OCI-LY3 (cell line): ENCODE results near the gene RILPL2.

Source experiments
- EZH2phosphoT487 ChIP-seq: fragments of 200-600 bp; shearing (Covaris generic); IDR thresholded peaks from 2 replicates; pipeline ENCODE4 v1.6.1; 2018; ENCODE audit warnings: antibody characterized with exemption, mixed run types, low read depth
- TF ChIP-seq, protein P1 (sequence below): fragments of 200-600, 300-600 bp; sonication (generic); IDR thresholded peaks from 2 replicates; pipeline ENCODE4 v1.5.1; 2014; ENCODE audit warnings: antibody characterized with exemption, low read length, low read depth

DNA sequence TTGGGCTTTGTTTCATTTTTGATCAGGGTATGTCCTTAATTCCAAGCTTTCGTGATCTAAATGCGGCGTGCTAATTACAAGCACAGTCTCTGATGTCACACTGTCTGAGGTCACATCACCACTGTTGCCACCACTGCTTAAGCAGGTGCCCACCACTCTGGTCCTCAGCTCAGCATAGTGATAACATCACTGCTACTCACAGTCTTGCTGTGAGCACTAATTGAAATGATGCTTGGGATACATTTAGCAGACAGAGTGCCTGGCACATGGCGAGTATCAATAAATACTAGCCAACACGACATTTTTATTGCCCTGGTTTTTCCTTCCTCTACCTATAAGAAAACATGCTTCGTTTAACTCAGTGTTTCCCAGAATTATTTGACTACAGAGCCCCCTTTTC lies 7.9 kb downstream of the RILPL2 start:
- no peak for TF ChIP-seq EZH2phosphoT487
- TF ChIP-seq, protein P1, sequence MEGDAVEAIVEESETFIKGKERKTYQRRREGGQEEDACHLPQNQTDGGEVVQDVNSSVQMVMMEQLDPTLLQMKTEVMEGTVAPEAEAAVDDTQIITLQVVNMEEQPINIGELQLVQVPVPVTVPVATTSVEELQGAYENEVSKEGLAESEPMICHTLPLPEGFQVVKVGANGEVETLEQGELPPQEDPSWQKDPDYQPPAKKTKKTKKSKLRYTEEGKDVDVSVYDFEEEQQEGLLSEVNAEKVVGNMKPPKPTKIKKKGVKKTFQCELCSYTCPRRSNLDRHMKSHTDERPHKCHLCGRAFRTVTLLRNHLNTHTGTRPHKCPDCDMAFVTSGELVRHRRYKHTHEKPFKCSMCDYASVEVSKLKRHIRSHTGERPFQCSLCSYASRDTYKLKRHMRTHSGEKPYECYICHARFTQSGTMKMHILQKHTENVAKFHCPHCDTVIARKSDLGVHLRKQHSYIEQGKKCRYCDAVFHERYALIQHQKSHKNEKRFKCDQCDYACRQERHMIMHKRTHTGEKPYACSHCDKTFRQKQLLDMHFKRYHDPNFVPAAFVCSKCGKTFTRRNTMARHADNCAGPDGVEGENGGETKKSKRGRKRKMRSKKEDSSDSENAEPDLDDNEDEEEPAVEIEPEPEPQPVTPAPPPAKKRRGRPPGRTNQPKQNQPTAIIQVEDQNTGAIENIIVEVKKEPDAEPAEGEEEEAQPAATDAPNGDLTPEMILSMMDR = no peak
